GM12873 (cell line): ENCODE measurements around the gene ZBTB40.

ENCODE experiments used
- CTCF ChIP-seq: IDR thresholded peaks from 2 replicates; pipeline ENCODE4 v1.5.1; 2012; ENCODE audit warnings: low read depth, mild to moderate bottlenecking, moderate library complexity, low read length, control low read depth; ENCODE audit not compliant: insufficient read depth; ENCODE audit errors: missing control alignments

Gene ZBTB40

GRCh38 chr1:22449636-22450035, 2.0 kb upstream of the ZBTB40 start:
- no peak for TF ChIP-seq CTCF

GRCh38 chr1:22450351-22451021, 1.2 kb upstream of the ZBTB40 start:
- TF ChIP-seq CTCF: no peak

GRCh38 chr1:22452481-22452957, 868 bp downstream of the ZBTB40 start:
- TF ChIP-seq CTCF: no peak

GRCh38 chr1:22453181-22453580, 1.5 kb downstream of the ZBTB40 start:
- no peak for TF ChIP-seq CTCF

GRCh38 chr1:22454476-22455056, 2.9 kb downstream of the ZBTB40 start:
- no peak for TF ChIP-seq CTCF

GRCh38 chr1:22457345-22457744, 5.7 kb downstream of the ZBTB40 start:
- no peak for TF ChIP-seq CTCF

- no peak for TF ChIP-seq CTCF
Measured at GRCh38 chr1:22457836-22458235, 6.2 kb downstream of the ZBTB40 start.
